ENCODE data around the gene LDLRAD3.

Gene LDLRAD3, protein sequence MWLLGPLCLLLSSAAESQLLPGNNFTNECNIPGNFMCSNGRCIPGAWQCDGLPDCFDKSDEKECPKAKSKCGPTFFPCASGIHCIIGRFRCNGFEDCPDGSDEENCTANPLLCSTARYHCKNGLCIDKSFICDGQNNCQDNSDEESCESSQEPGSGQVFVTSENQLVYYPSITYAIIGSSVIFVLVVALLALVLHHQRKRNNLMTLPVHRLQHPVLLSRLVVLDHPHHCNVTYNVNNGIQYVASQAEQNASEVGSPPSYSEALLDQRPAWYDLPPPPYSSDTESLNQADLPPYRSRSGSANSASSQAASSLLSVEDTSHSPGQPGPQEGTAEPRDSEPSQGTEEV

DNA sequence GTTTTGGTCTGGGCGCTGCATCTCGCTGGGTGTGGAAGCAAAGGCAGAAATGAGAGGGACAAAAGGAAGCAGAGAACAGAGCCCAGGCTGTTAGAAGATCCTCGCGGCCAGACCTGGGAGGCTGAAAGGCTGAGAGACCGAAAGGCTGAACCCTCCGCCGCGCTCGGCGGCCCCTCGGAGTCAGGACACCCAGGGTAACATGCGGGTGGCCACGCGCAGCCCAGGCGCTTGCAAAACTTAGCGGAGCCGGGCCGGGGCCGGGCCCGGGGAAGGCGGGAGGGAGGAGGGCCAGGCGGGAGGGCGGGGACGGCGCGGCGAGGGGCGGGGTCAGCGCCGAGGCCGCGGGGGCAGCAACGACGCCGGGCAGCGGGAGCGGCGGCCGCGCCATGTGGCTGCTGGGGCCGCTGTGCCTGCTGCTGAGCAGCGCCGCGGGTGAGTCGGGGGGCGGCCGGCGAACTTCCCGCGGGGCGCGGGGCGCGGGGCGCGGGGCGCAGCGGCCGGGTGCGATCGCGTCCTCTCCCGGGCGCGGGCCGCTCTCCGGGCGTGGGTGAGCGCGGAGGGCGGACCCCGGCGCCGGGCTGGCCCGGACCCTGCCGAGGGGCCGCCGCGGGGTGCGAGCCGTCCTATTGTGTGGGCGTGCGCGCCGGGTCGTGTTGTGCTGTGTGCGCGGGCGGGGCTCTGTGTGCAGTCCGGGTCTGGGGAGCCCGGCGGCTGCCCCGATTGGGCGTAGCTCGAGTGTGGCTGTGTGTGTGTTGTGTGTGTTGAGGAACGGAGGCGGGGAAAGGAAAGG lies at the start of gene LDLRAD3:
Gene LDLRAD3 (plus strand): TSS at position 350 of the 790 bp plus-strand sequence. CDS start 37 bp downstream, at position 387.
- H3K4me2 ChIP-seq (ENCODE audit: low read length): peak within 1 kb of the TSS; percentile 67
- no peaks in the 10 kb centered on the region for H3K36me3 ChIP-seq (ENCODE audit: control insufficient read depth, insufficient read depth, low read length)
- no peak within 1 kb of the TSS for H3K27ac ChIP-seq

GRCh38 chr11:35897019-35897418 lies 46.8 kb upstream of the LDLRAD3 start:
- H3K4me1 ChIP-seq: no peaks in the 10 kb centered on the region
- H3K9ac ChIP-seq: no peak overlapping the region
- H3K36me3 ChIP-seq (ENCODE audit: control insufficient read depth, insufficient read depth, low read length): no peaks in the 10 kb centered on the region
- no peaks in the 10 kb centered on the region for H3K27me3 ChIP-seq (ENCODE audit: control insufficient read depth, insufficient read depth, low read length)
- TF ChIP-seq CTCF (IDR thresholded peaks at IDR 0.05): no peak
- H2AFZ ChIP-seq: no peak overlapping the region
- no peak overlapping the region for H3K27ac ChIP-seq
- no peak overlapping the region for H3K4me2 ChIP-seq (ENCODE audit: low read length)
- H3K9me3 ChIP-seq (ENCODE audit: control insufficient read depth, low read length): peaks cover 4% of the 10 kb centered on the region
- no peak overlapping the region for H3K4me3 ChIP-seq (ENCODE audit: low read depth, low read length)
- no peaks in the 10 kb centered on the region for H3K79me2 ChIP-seq

More for the DNA sequence above, at the start of gene LDLRAD3:
- peak within 1 kb of the TSS; percentile 57 for H3K4me3 ChIP-seq (ENCODE audit: low read depth, low read length)
- no peaks in the 10 kb centered on the region for H3K9me3 ChIP-seq (ENCODE audit: control insufficient read depth, low read length)
- H3K27me3 ChIP-seq (ENCODE audit: control insufficient read depth, insufficient read depth, low read length): no peaks in the 10 kb centered on the region
- no peaks in the 10 kb centered on the region for H3K79me2 ChIP-seq
- no peak within 1 kb of the TSS for H3K9ac ChIP-seq
- H2AFZ ChIP-seq: peak within 1 kb of the TSS; percentile 72
- H3K4me1 ChIP-seq: no peaks in the 10 kb centered on the region
- no peak for TF ChIP-seq CTCF (IDR thresholded peaks at IDR 0.05)

- Histone ChIP-seq H3K27me3 (ENCODE audit: control insufficient read depth, insufficient read depth, low read length) (no peaks in the 10 kb centered on the region), H3K9me3 (ENCODE audit: control insufficient read depth, low read length) (peaks cover 4% of the 10 kb centered on the region), H3K4me2 (ENCODE audit: low read length) (no peak overlapping the region), H3K36me3 (ENCODE audit: control insufficient read depth, insufficient read depth, low read length) (no peaks in the 10 kb centered on the region), H3K9ac (no peak overlapping the region), H3K4me1 (no peaks in the 10 kb centered on the region), H3K79me2 (no peaks in the 10 kb centered on the region), H3K27ac (no peak overlapping the region), H2AFZ (no peak overlapping the region), H3K4me3 (ENCODE audit: low read depth, low read length) (no peak overlapping the region)
- TF ChIP-seq CTCF (IDR thresholded peaks at IDR 0.05): no peak
Observed at GRCh38 chr11:35902961-35903360, 40.9 kb upstream of the LDLRAD3 start.

DNA sequence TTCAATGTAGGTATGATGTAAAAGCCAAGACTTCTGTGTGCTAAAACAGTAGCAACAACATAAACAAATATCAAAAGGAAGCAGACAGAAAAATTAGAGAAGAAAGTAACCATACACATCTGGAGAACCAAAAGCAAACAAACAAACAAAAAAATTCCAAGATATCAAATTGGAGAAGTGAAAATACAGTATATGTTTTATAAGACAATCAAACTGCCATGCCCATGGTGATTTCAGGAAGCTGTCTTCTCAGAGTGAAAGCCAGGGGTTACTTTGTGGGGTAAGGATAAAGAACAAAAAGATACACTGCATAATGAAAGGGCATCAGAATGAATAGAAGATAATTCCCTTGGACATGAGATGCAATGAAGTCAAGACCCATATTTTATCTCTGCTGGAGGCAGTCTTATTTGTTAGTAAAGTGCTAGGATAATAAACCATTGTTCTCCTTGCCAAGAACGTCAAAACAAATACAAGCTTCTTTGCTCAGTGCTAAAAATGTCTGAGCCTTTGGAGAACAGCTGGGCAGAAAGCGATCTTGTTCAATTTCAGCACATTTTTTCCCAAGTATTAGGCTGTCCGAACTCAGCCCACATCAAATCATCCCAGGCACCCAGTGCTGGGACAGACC lies 38.1 kb upstream of the LDLRAD3 start:
- no peak overlapping the region for H3K4me3 ChIP-seq (ENCODE audit: low read depth, low read length)
- no peaks in the 10 kb centered on the region for H3K36me3 ChIP-seq (ENCODE audit: control insufficient read depth, insufficient read depth, low read length)
- H2AFZ ChIP-seq: no peak overlapping the region
- TF ChIP-seq CTCF (IDR thresholded peaks at IDR 0.05): no peak
- H3K9ac ChIP-seq: no peak overlapping the region
- no peaks in the 10 kb centered on the region for H3K79me2 ChIP-seq
- H3K4me2 ChIP-seq (ENCODE audit: low read length): no peak overlapping the region
- no peaks in the 10 kb centered on the region for H3K27me3 ChIP-seq (ENCODE audit: control insufficient read depth, insufficient read depth, low read length)
- H3K9me3 ChIP-seq (ENCODE audit: control insufficient read depth, low read length): no peaks in the 10 kb centered on the region
- H3K4me1 ChIP-seq: no peaks in the 10 kb centered on the region
- H3K27ac ChIP-seq: no peak overlapping the region
